Left kidney (tissue), 2 donors: Measurements from ENCODE around the gene DPYD. TPM values are rescaled to one million over a fixed set of nuclear protein-coding genes. Genes with fewer than 3 reads are reported as not detected.
A peak's percentile ranks its signal among the peaks of the same experiment; 100 is the strongest.

Source experiments
- DNase-seq: peaks from one replicate; pipeline ENCODE4 v3.0.0-alpha.2; 2013
- polyA plus RNA-seq: library from polyadenylated mRNA; unstranded; fragments of 120-200 nt; gene quantifications from one replicate; pipeline ENCODE4 v1.2.1, GENCODE V29; 2013; ENCODE audit not compliant: insufficient read length

Gene DPYD
- polyA plus RNA-seq, 1 donor: 11.9 TPM

- no peak for DNase-seq
These were observed 79.5 kb downstream of the DPYD start for GRCh38 chr1:97841338-97841737.

GRCh38 chr1:97837161-97837560, 83.7 kb downstream of the DPYD start:
- no peak for DNase-seq

GRCh38 chr1:97834899-97835298, 85.9 kb downstream of the DPYD start:
- DNase-seq: no peak

- no peak for DNase-seq
These were observed 87.0 kb downstream of the DPYD start for GRCh38 chr1:97833881-97834280.

- DNase-seq: peak; percentile 19
These were observed 88.4 kb downstream of the DPYD start for GRCh38 chr1:97832481-97832880.

- DNase-seq: no peak
These were observed 92.9 kb downstream of the DPYD start for GRCh38 chr1:97827887-97828286.

- DNase-seq: no peak
These were observed 94.0 kb downstream of the DPYD start for GRCh38 chr1:97826820-97827219.

GRCh38 chr1:97824624-97825023, 96.2 kb downstream of the DPYD start:
- no peak for DNase-seq

- DNase-seq: no peak
These were observed 96.6 kb downstream of the DPYD start for GRCh38 chr1:97824200-97824599.

GRCh38 chr1:97820470-97821188, 100.2 kb downstream of the DPYD start:
- DNase-seq: peak; percentile 29

GRCh38 chr1:97816927-97817326, 103.9 kb downstream of the DPYD start:
- no peak for DNase-seq

GRCh38 chr1:97814804-97815203, 106.0 kb downstream of the DPYD start:
- DNase-seq: no peak

- no peak for DNase-seq
These were observed 106.7 kb downstream of the DPYD start for GRCh38 chr1:97814121-97814520.

GRCh38 chr1:97812076-97812475, 108.8 kb downstream of the DPYD start:
- no peak for DNase-seq

GRCh38 chr1:97806996-97807520, 113.8 kb downstream of the DPYD start:
- no peak for DNase-seq

GRCh38 chr1:97806326-97806725, 114.5 kb downstream of the DPYD start:
- no peak for DNase-seq

- no peak for DNase-seq
These were observed 115.7 kb downstream of the DPYD start for GRCh38 chr1:97805093-97805492.

GRCh38 chr1:97803026-97803425, 117.8 kb downstream of the DPYD start:
- no peak for DNase-seq

GRCh38 chr1:97802011-97802410, 118.8 kb downstream of the DPYD start:
- no peak for DNase-seq

GRCh38 chr1:97797403-97798183, 123.2 kb downstream of the DPYD start:
- DNase-seq: no peak

GRCh38 chr1:97796711-97797110, 124.1 kb downstream of the DPYD start:
- no peak for DNase-seq

GRCh38 chr1:97792655-97793054, 128.2 kb downstream of the DPYD start:
- no peak for DNase-seq

GRCh38 chr1:97791251-97791650, 129.6 kb downstream of the DPYD start:
- DNase-seq: no peak
